HG02840 (cell line): ENCODE data around the gene GPC5.

Experiments used
- ATAC-seq: cut with Tn5 transposase; IDR thresholded peaks from one replicate; pipeline ENCODE4 v1.9.1; 2021; ENCODE audit warnings: mild to moderate bottlenecking, moderate library complexity, moderate number of reproducible peaks; ENCODE audit not compliant: unreplicated experiment, low FRiP score

GPC5 gene

DNA sequence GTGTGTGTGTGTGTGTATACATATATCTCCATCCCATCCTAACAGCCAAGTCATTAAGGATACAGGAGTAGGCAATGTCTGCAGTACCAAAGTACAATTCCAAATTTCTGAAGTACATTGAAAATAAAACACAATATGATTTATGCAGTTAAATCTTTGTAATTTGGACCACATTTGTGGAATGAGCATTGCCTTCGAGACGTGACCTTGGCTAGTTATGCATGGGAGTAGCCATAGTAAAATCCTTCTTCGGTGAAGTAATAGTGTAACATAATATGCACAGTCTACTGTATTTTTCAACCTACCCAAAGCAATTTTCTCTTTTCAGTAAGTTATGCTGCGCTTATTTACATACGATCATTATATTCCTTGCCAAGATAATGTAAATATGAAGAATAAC lies 1162.5 kb downstream of the GPC5 start:
- ATAC-seq, result no peak

DNA sequence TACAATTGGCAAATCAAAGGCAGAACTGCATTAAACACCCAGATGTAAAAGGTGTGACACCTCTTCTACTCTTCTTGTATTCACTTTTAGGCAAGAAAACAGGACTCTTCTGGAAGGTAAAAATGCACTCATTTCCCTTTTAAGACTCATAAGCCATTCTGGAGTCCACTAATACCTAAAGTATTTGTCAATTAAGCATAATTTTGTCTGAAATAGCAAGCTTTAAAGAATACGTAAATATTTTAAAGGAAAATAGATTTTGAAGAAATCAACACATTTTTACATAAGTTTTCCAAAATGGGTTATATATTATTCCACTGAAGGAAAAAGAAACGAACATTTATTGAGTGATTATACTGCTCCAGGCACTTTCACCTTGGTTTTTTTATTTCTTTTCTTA lies 1166.5 kb downstream of the GPC5 start:
- ATAC-seq, result no peak

DNA sequence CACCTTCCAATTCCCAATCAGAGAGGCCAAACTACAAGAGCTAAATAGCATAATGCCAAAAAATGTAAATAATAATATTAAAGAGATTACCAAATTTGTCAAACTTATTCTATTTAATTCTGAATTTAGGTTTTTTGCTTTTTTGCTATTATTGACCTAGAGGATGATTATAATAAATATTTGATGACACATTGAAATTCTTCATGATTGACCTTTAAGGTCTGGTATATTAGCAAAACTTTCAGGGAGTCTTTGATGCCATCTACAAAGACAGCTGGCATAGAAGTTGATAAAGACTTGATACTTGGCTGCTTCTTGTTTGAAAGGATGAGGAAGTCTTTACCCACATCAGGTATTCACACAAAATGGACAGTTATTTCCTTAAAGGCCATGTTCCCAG lies 1168.3 kb downstream of the GPC5 start:
- no peak for ATAC-seq

DNA sequence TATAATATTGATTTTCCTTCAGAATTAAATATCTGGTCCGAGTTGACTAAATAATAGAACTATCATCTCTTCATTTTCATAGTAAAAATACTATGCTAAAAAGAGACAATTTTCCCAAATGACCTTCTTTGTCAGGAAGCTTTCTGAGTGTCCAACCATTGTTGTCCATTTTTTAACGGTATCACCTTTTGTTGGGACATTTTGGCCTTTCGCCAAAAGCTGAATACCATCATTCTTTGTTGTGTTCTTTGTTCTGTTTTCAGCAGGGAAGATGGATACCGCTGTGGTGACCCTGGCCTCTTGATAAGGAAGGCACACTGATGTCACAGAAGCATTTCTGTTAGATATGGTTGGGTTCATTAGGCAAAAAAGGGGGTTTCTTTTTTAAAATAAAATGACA lies 1173.8 kb downstream of the GPC5 start:
- no peak for ATAC-seq

DNA sequence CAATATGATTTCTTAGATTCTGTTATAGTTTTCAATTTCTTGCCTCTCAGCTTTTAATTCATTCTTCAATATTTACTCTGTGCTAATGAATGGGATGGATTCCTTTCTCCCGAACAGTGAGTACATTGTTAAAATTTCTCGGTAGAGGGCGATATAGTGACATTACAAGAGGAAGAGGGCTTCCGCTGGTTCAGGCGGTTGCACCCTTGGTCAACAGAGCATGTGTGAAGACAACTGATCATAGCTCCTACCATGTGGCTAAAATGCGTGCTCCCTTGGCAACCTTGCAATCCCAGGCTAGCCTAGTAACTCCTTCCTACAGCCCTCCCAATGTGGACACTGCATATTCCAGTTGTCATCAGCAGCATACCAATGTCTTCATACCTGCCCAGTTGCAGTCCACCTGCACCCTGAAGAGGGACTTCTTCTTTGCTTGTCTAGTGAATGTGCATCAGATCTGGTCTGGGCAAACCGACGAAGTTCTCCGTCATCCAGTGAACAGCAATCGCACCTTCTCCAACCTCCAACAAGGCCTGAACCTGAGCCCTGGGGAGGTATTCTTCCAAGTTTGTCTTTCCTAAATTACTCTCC lies 1175.1 kb downstream of the GPC5 start:
- ATAC-seq, result no peak

DNA sequence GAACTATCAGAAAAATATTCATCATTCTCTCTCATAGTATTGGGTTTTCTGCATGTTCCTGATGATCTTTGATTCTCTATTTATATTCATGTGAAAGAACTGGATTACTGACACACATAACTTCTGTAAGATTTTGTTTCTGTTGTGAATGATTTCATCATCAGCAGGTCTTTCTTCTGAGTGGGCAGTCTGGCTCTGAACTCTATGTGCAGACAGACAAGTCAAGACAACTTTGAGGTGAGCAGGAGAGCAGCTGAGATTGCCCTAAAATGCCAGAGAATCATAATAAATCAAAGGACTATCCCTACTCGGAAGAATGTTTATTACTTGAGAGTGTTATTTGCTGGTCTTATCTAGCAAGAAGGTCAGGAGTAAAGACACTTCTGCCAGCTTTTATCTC lies 1176.1 kb downstream of the GPC5 start:
- ATAC-seq, result no peak

DNA sequence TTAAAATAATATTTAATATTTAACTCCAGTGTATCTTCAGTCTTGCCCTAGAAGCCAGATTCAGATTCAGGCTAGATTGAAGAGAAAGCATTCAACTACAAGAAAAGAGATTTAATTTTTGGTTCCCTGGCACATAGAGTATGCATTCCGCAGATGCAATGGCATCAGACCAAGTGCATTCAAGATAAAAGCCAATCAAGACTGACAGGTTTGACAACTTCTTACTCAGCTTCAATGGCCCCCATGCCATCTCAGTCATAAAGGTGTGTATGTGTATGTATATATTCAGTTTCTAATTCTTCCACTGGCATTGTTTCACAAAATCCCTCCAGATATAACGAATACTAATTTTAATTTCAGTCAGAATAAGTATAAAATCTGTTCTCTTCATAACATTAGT lies 1177.4 kb downstream of the GPC5 start:
- no peak for ATAC-seq

DNA sequence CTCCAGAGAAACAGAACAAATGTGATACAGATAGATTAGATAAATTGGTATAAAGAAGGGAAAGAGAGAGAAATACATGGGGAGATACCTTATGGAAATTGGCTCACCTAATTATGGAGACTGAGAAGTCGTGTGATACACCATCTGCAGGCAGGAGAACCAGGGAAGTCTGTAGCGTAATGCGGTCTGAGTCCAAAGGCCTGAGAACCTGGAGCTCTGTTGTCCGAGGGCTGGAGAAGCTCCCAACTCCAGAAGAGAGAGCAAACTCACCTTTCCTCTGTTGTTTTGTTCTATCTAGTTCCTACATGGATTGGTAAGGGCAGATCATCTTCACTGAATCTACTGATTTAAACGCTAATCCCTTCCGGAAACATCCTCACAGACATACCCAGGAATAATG lies 1179.9 kb downstream of the GPC5 start:
- ATAC-seq, result no peak

DNA sequence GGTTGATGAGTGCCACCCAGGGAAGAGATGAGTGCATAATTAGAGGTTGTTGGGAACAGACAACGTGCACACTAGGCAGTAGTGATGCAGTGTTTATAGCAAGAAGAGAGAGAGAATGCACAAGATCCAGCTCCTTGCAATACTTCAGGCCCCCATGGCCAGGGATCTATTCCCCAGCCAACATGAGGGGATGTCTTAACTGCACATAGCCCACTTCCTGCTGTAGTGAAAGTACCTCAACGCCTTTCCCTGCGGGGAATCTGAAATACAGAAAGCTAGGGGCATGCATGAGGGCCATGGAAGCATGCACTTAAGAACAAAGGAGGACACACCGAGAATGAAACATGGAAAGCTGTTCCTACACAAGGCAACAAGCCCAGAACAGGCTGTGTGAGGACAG lies 1191.5 kb downstream of the GPC5 start:
- ATAC-seq, result no peak

DNA sequence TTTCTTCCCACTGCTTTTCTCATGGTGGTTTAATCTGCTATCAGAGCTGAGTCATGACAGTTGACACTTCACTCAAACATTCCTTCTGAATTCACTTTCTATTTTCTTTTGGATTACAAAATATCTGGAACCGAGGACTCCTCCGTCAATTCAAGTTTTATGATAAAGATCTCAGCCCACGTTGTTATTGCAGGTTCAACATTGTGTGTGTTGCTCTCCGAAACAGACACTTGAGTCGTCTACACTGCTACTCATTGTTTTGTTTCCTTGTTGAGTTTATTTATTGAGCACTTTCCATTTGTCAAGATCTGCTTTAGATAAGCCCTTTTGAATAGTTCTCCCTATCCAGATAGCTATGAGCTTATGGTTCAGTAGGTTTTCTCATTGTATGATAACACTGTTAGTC lies 1192.1 kb downstream of the GPC5 start:
- no peak for ATAC-seq

DNA sequence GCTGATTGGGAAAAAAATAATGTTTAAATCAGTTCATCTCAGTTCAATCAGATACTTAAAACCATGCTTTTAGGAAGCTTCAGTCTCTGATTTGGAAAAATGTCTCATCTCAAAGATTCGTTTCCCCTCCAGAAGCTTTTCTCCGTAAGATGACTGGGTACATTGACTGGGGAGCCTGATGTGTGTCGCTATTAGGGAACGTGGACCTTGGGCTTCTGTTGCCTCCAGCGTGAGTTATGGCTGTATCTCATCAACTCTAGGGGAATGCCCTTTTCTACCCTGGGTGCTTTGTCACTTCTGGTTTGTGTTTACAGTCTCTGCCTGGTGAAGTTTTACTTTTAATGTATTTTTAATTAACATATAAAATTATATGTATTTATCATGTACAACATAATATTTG lies 1192.7 kb downstream of the GPC5 start:
- no peak for ATAC-seq

DNA sequence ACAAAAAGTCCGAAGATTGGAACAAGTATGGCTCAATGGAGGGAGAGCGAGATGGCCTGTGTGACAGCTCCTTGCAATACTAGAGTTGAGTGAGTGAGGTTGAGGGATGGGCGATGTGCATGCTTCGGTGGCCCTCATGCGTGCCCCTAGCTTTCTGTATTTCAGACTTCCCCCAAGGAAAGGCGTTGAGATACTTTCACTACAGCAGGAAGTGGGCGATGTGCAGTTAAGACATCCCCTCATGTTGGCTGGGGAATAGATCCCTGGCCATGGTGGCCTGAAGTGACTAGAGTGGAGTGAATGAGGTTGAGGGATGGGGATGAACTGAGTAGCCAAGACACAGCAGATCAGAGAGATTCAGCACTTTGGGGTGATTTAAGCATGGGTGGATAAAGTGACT lies 1194.3 kb downstream of the GPC5 start:
- no peak for ATAC-seq

DNA sequence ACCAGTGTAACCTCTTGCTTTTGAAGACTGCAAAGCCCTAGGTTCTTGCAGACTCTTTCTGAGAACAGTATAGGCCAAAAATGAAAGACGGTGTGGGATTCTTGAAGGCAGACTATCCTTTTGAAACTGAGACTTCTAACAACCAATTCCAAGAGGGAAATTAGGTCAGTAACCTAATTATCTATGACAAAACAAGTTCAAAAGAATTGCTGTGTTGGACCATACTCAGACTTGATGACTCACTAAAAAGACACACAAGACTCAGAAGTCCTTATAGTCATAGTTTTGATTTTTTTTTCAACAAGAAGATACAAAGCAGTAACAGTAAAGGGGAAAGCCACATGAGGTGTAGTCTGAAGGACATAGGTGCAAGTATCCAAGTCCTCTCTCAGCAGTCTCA lies 1204.1 kb downstream of the GPC5 start:
- ATAC-seq, result no peak

DNA sequence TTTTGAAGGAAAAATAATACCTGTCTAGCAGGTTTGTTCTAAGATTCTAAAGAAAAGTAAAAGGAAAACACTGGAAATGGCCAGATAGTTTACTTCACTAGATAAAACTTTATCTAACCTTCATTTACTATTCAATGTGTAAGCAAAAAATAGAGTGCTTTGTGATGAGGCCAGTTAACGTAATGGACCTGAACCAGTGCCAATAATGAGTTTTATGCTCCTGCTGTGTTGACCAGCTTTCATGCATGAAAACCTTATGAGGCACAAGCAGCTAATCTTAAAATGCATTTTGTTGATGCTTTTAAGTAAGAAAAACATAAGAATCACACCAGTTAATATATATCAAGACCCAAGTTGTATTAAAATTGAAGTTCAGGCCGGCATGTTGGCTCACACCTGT lies 1211.0 kb downstream of the GPC5 start:
- no peak for ATAC-seq

DNA sequence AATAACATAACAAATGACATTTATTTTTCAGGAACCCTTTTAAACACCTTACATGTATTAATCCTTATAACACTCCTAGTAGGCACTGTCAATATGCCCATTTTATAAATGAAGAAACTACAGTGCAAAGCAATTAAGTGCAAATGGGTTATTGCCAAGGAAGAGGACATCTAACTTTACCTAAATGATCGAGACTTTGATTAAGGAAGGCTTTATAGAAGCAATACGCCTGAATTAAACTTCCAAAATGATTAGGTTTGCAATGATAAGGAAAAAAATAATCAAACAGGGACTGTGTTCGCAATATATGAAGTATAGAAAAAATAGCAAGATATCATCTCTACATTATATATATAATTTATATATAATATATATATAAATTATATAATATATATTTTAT lies 1214.5 kb downstream of the GPC5 start:
- no peak for ATAC-seq

DNA sequence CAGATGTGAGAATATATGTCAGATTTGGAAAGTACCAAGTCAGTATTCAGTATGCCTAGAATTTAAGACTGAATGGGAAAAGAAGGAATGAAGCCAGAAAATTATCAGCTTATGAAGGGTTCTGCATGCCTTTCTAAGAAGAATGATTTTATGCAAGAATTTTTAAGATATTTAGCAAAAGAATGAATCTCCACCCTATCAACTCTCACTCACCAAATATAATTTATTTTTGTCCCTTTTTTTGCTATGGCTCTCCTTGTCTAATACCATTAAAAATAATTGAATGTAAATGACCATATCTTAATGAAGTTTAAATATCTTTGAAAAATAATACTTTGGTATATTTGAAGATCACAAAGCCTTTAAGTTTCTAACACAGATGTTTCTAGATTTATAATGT lies 1215.5 kb downstream of the GPC5 start:
- ATAC-seq, result no peak

DNA sequence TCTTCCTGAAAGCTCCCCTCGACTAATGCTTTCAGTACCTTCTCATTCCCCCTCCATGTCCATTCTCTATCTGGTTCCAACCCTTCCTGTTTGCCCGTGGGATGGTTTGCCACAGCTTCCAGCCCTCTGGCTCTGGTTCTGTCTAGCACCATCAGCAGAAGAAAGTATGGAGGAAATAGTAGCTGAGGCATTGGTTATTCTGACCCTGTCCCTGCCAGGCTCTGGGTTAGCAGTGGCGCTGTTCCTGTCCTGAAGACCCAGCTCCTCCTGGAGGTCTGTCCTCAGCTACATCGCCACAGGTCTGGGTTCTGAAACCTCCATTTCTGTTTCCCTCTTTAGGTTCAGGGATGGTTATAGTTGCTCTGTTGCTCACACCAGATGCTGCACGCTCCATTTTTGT lies 1223.6 kb downstream of the GPC5 start:
- ATAC-seq, result no peak

DNA sequence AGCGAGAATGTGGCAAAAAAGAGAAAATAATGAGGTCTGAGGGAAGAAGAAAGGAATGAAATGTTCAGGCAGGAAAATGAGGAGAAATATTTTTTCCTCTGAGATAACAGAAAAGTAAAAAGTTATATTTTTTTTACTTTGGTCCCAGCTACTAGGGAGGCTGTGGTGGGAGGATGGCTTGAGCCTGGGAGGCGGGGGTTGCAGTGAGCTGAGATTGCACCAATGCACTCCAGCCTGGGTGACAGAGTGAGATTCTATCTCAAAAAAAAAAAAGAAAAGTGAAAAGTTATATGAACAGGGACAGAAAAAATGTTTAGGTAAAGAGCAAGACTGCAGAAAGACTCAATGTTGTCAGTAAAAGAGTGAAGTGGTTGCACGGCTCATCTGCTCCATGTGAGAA lies 1224.5 kb downstream of the GPC5 start:
- ATAC-seq, result no peak

DNA sequence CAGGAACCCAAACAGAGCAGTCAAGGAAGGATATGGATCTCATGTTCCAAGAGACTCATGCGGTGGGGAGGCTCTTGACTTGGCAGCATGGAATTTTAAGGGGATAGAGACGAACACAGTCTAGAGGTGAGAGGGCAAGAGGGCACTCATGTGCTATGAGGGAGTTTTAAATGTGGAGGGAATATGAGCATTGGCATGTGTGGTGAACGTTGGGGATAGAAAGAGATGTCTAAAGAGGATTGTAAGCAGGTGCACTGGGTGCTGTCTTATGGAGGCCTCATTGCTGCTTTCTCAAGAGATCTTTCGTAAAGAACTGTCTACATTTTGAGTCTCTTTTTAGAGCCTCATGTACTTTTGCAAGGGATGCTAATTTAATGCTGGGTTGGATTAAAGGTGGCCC lies 1227.9 kb downstream of the GPC5 start:
- no peak for ATAC-seq

DNA sequence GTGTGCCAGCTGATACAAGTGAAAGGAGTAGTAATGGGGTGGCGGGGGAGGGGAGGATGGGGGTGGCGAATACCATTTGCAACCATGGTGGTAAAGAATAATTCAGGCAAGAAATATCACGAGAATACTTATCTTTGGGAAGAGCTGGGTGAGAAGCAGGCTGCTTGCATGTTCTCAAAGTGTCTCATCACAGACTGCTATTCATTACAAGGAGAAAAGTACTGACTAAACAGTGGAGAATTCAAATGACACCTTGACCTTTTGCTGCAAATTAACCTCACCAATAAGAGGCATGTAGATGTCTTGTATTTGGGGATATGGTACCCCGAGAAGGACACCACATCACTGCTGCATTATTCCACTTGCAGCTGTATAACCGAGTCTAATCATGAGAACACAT lies 1242.5 kb downstream of the GPC5 start:
- ATAC-seq, result no peak

DNA sequence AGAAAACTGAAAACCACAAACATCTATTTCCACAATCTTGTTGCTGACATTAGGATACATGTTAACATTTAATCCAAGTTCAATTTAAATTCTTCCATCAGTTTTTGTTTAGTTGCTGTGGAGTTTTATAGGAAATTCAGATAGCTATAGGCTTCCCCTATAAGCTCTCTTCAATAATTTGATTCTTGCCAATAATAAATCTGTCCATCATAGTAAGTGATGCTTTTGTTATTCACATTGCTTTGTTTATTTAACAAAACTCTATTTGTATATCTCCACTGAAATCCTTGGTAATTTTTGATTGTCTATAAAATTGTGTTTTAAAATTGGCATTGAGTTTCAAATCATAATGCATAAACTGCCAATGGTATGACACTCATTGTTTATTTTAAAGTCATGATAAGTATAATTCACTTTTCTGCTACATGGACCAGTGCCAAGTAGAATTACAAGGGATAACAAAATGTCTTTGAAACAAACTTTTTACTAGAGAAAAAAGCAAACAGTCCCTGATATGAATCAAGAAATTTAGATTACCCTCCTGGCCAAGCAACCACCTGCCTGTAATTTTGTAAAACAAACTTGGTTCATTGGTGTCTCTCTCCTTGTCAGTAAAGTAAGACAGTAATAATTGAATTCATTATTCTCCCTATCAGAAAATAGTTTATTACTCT lies 1250.9 kb downstream of the GPC5 start:
- ATAC-seq, result no peak

DNA sequence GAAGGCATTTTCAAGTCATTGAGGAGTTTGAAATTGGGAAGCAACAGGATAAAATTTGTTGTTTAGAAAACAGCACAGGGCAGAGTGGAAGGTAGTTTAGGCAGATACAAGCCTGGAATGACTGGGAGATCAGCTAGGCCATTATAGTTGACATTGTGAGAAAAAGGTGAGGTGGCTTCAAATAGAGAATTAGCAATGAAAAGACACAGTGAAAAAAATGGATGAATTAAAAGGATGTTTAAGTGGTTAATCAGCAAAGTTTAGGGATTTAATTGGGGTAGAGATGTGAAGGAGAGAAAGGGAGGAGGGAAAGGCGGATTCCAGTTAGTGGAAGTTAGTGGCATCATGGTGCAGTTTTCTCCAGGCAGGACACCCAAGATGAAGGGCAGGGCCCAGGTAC lies 1257.7 kb downstream of the GPC5 start:
- ATAC-seq, result no peak

DNA sequence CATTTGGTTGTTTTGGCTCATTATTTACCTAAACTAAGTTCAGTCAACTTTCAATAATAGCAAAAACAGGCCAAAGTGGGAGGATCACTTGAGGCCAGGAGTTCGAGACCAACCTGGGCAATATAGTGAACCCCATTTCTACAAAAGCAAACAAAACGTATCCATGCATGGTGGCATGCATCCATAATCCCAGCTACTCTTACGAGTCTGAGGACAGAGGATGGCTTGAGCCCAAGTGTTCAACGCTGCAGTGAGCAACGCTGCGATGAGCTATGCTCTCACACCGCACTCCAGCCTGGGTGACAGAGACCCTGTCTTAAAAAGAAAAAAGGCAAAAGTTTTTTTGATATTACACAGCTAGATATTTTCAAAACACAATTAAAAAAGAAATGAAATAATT lies 1258.2 kb downstream of the GPC5 start:
- ATAC-seq, result no peak
